SW 1271 (cell line): ENCODE data around the gene CACNG5.
"Not testable (repeated sequence)": the region's sequence is repeated elsewhere in the genome, so short reads cannot be mapped to it uniquely, and the experiment has no call there.

Source experiments
- DNase-seq, 2 experiments: peaks; one replicate each; lab custom pipeline; 2025; lab: John Stamatoyannopoulos, UW

CACNG5 gene

GRCh38 chr17:66849851-66850580 lies 15.1 kb downstream of the CACNG5 start:
- DNase-seq: no peak

- no peak for DNase-seq
Observed at GRCh38 chr17:66850692-66851091, 15.8 kb downstream of the CACNG5 start.

DNA sequence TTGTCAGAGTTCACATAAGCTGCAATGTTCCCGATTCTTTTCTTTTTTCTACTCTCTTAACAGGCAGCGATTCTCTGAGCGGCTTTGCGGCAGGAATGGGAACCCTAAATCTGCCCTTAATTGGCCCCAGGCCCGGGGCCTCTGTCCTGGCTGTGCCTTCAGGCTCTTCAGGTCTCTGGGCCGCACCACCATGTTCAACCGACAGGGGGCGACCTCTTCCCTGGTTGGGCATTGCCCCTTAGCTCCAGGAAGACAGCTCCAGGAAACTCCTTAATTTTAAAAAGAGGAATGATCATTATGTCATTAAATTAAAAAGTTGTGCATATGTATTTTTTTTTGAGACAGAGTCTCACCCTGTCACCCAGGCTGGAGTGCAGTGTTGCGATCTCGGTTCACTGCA lies 20.3 kb downstream of the CACNG5 start:
- DNase-seq: no peak

DNA sequence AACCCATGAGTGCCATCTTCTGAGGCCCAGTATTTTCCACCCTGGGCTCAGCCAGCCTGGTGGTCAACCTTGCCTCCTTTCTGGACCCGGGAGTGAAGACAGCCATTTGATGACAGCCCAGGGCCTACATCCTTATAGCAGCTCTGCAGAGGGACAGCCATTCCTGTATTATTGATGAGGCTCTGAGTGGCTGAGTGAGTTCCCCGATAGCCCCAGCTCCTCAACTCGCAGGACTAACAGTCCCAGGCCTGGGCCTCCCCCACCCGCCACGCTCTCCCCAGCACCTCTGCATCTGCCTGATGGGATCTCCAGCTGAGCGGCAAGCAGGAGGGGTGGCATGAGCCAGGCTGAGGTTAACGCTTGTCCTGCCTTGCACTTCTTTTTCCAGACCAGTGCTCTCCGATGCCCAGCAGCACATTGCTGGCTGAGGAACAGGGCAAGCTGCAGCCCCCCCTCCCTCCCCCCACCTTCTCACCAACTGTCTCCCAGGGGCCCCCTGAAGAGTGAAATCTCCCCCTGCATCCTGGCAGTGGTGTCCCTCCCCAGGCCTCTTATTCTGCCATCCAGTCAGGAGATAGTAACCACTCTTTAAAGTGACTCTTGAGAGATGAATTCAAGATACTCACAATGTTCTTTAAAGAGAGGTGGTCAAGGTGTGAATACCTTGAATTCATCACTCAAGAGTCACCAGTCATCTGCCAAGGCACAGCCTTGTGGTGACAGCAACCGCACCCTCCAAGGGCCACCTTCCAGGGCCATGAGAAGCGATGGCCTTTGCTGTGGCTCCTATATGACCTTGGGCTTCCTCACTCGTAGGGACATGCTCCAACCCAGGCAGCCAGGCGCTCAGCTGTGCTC lies 23.5 kb downstream of the CACNG5 start:
- DNase-seq: no peak

- DNase-seq: no peak
Observed at GRCh38 chr17:66859353-66859752, 24.4 kb downstream of the CACNG5 start.

DNA sequence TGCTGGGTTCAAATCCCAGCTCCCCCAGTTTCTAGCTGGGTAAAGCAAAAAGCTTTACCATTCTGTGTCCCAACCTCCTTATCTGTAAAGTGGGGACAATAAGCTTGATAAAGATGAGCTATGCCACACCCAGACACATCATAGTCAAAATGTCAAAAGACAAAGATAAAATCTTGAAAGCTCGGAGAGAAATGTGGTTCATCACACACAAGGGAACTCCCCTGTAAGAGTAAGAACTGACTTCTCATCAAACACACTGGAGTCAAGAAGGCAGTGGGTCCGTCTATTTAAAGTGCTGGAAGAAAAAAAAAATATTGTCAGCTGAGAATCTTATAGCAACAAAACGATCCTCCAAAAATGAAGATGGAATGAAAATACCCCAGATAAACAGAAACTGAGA lies 25.3 kb downstream of the CACNG5 start:
- DNase-seq: no peak

DNA sequence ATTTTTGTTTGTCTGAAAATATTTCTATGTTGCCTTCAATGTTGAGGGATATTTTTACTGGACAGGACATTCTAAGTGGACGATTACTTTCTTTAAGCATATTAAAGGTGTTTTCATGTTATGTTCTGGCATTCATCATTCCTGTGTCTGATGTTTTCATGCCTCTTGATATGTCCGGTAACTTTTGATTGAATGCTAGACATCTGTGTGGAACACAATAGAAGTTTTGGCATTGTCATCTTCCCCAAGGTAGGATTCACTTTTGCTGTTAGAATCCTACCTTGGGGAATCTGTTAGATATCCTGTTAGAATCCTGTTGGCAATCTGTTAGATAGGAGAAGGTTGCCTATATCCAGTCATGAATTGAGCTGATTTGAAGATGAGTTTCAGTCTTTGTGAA lies 28.9 kb downstream of the CACNG5 start:
- no peak for DNase-seq

DNA sequence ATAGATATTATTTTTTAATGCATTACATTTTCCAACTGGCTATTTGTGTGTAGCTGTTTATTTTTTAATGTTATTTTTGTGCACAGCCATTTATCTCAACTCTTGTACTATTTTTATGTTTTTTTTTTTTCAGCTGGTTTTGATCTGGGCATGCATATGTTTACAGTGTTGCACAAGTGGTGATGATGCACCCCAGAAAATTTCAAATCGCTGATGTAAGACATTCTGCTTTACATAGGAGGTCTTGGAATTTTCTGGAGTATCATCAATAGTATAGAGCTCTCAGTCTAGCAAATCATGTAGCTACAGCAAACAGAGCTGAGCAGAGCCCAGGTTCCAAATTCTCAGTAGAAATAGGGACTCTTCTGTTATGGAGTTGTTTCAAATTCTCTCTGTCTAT lies 30.2 kb downstream of the CACNG5 start:
- DNase-seq: no peak

DNA sequence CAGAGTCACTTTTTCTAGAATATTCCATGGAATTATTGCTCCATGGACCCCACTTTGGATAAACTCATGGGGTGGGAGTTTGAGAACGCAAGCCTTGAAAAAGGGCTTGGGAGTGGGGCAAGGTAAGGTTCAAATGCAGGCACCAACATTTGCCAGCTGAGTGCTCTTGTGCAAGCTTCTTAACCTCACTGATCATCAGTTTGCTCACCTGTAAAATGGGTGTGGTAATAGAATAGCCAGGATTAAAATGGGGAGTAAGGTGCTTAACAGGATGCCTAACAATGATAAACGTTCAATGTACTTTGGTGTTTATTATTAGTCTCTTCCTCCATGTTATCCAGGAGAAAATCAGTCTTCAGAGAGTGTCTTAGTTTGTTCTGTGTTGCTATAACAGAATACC lies 39.0 kb downstream of the CACNG5 start:
- no peak for DNase-seq

- DNase-seq: no peak
Observed at GRCh38 chr17:66884931-66885330, 50.0 kb downstream of the CACNG5 start.

- DNase-seq: no peak
Observed at GRCh38 chr17:66885417-66885816, 50.5 kb downstream of the CACNG5 start.

GRCh38 chr17:66889480-66890230 lies 54.7 kb downstream of the CACNG5 start:
- no peak for DNase-seq

GRCh38 chr17:66892246-66892645 lies 57.3 kb downstream of the CACNG5 start:
- DNase-seq: no peak

DNA sequence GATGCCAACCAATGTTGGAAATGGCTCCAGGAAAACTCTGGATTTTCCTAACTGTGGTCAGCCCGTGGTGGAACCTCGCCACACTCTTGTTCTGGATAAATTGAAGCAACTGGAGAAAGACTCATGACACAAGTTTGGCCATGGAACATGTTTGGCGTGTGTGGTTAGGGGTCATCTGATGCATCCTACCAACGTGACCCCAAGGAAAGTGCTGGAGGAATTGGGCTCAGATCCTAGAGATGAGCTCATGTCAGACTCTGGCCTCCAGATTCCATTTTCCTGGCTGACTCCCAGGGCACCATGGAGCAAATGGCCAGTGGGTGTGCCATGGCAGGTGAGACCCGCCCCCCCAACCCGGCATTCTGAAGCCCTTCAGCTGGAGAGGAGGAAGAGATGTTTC lies 58.5 kb downstream of the CACNG5 start:
- no peak for DNase-seq

DNA sequence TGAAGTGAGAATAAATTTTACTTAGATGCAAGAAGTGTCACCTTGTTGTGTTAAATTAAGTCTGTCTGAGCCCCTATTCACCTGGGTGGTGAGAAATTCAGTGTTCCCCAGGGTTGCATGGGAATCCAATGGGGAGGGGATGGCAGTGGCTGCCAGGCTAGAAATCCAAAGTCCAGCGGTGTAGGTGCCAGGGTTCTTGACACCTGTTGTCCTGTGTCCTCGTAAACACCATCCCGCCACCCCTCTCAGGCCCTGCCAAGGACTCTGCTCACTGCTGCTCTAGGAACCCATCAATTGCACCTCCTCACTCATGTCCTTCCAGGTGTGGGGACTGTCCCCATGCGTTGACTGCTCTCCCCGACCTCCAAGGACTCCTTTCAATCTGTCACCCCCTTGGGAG lies 58.9 kb downstream of the CACNG5 start:
- no peak for DNase-seq

DNA sequence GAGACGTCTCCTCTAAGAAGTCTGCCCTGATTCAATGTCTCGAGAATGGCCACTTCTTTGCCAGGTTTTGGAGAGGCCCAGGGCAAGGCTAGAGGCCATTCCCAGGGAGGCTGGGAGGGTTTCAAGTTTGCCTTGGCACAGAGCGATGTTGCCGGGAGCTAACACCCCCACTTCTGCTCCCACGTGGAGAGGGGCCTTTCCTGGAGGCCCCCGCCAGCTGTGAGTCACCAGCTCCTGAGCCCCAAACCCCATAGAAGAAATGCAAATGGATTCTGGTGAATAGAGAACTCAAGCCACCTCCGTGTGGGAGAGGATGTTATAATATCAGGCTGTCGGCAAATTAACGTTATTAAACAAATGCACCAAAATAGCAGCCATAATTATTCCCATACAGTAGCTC lies 62.2 kb downstream of the CACNG5 start:
- DNase-seq: no peak

GRCh38 chr17:66898536-66898935 lies 63.6 kb downstream of the CACNG5 start:
- no peak for DNase-seq

DNA sequence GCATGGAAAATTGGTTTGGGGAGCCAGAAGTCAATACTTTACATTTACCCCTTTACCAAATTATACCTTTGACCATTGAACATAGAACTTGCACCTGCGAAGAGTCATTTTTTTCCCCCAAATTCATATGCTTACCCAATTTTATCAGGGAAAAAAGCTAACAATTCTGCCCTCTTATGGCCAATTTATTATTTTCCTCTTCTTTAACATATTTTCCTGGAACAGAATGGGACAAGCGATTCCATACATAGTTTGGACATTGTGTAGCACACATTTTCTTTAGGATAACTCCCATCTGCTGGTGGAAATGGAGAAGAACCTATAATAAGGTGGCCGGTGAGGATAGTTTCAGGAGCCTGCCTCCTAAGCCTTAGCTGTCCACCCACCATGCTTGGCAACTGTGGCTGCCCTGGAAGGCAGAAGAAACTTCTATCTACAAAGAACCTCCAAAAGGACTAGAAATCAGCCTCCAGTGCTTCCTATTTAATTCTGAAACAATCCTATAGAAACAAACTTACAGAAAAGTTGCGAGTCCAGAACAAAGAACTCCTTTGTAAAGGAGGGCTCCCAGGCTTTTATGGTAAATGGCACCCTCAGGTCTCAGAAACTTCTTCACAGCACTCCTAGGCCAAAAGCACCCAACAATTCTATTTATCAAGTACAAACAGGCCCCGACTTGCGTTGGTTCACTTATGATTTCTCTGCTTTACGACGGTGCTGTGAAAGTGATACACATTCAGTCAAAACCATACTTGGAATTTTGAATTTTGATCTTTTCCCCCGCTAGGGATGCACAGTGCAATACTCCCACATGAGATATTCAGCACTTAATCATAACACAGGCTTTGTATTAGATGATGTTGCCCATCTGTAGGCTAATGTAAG lies 65.5 kb downstream of the CACNG5 start:
- DNase-seq: peak in 1 of 2 experiments; percentile 52

GRCh38 chr17:66903296-66903695 lies 68.4 kb downstream of the CACNG5 start:
- not testable (repeated sequence) for DNase-seq

DNA sequence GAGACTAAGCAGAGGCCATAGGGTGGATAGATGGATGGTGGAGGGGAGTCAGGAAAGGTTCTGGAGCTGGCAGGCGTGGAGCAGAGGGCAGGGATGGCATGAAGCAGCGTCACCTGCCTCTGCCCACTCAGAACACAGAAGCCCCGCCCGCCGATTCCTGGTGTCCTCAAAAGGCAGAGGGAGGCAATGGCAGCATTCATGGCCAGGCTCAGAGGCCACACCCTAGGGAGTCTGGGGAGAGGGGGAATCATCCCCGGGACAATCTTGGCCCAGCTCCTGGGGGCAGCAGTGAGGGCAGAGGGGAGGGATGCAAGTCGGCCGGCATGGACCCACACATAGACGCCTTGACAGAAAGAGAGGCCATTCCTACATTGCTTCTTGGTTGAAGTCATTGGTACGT lies 68.9 kb downstream of the CACNG5 start:
- DNase-seq: no peak

- no peak for DNase-seq
Observed at GRCh38 chr17:66904760-66905624, 70.1 kb downstream of the CACNG5 start.
